NB4 (cell line): ENCODE results near the gene TLR5.
"Not testable (repeated sequence)": the region's sequence is repeated elsewhere in the genome, so short reads cannot be mapped to it uniquely, and the experiment has no call there.

Experiments
- DNase-seq: peaks from one replicate; pipeline ENCODE4 v3.0.0; 2010; ENCODE audit warnings: low read depth
- H3K4me3 ChIP-seq: one replicate; pipeline ENCODE4 v1.5.1; 2011; ENCODE audit warnings: mild to moderate bottlenecking, low read depth, low read length, moderate library complexity
- MYC ChIP-seq: IDR thresholded peaks from 2 replicates; pipeline ENCODE4 v1.6.1; 2011; ENCODE audit warnings: low read depth, low read length
- POLR2A ChIP-seq: IDR thresholded peaks from 2 replicates; pipeline ENCODE4 v1.6.1; 2011; ENCODE audit warnings: mild to moderate bottlenecking; ENCODE audit not compliant: insufficient read length; ENCODE audit errors: extremely low read depth
- TF ChIP-seq, protein P1 (sequence below): IDR thresholded peaks from 2 replicates; pipeline ENCODE4 v1.6.1; 2011; ENCODE audit warnings: low read depth, low read length
- TF ChIP-seq, protein P2 (sequence below): IDR thresholded peaks from one replicate; pipeline ENCODE4 v1.5.1; 2012; ENCODE audit warnings: low read depth, low read length

Gene TLR5

DNA sequence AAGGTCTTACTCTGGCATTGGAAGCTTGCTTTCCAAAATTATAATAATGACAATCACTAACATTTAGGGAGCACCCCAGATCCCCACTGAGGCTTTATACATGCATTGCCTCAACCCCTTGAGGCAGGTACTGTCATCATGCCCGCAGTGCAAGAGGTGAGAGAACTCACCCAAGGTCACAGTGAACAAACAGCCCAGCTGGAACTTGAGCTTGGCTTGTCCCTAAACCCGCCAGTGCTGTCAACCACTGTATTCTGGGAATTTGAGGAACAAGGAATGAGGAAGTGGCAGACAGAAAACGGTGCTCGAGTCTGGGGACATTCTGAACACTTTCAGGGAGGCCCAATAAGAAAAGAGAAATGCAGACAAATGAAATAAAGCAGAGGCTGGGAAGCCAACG lies 34.6 kb upstream of the TLR5 start:
- TF ChIP-seq MYC, result no peak
- H3K4me3 ChIP-seq, result no peak overlapping the region
- peak; percentile 70 for DNase-seq

DNA sequence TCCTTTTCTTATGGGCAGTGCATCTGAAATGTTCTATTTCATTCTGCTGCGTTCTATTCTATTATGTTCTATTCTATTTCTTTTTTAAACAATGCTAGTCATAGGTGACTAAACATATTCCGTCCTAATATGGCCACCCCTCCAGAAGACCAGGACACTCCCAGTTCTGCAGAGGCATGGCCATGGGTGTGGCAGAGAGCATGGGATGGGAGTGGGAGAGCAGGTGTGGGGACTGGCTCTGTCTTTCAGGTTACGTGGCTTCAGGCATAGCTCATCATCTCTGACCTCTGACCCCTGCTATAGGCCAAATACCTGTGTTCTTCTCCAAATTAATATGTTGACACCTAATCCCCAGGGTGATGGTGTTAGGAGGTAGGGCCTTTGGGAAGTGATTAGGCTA lies 33.4 kb upstream of the TLR5 start:
- DNase-seq, result no peak
- TF ChIP-seq POLR2A (no peak), MYC (no peak)
- TF ChIP-seq, protein P1, sequence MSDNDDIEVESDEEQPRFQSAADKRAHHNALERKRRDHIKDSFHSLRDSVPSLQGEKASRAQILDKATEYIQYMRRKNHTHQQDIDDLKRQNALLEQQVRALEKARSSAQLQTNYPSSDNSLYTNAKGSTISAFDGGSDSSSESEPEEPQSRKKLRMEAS, result no peak
- TF ChIP-seq, protein P2, sequence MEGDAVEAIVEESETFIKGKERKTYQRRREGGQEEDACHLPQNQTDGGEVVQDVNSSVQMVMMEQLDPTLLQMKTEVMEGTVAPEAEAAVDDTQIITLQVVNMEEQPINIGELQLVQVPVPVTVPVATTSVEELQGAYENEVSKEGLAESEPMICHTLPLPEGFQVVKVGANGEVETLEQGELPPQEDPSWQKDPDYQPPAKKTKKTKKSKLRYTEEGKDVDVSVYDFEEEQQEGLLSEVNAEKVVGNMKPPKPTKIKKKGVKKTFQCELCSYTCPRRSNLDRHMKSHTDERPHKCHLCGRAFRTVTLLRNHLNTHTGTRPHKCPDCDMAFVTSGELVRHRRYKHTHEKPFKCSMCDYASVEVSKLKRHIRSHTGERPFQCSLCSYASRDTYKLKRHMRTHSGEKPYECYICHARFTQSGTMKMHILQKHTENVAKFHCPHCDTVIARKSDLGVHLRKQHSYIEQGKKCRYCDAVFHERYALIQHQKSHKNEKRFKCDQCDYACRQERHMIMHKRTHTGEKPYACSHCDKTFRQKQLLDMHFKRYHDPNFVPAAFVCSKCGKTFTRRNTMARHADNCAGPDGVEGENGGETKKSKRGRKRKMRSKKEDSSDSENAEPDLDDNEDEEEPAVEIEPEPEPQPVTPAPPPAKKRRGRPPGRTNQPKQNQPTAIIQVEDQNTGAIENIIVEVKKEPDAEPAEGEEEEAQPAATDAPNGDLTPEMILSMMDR, result no peak
- no peak overlapping the region for H3K4me3 ChIP-seq

DNA sequence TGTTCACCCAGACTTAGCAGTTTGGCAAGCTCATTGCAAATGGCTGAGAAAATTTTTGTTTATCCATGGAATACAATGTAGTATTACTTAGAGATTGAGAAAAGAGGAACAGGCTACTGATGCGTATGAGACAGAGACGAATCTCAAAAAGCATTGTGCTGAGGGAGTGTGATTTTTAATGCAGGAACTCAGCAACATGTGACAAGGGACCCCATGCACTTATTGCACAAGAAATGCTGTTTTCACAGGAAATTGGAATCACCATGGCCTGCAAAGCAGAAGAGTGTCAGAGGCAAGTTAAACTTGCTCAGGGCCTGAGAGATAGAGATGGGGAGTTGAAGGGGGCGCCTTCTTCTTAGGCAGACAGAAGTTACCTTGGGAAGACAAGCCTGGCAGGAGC lies 32.6 kb upstream of the TLR5 start:
- TF ChIP-seq MYC (peak; percentile 85), POLR2A (no peak)
- TF ChIP-seq, protein P1, result peak; percentile 92
- TF ChIP-seq, protein P2, result no peak
- peak; percentile 72 for DNase-seq
- H3K4me3 ChIP-seq, result no peak overlapping the region

DNA sequence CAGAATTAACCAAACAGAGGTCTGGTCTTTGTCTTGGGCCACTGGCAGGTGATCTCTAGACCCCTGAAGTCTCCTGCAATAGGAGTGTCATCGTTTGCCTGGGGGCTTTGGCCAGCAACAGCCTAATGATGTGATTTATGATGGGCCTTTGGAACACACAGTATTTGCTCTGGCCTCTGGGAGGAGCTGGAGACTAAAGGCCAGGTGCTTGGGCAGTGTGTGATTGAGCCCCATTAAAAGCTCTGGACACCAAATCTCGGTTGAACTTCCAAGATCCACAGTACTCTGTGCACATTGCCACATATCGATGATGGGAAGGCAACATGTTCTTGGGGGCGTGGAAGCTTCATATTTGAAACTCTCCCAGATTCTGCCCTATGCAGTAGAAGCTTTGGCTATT lies 32.0 kb upstream of the TLR5 start:
- H3K4me3 ChIP-seq, result no peak overlapping the region
- TF ChIP-seq, protein P1, result no peak
- TF ChIP-seq, protein P2, result no peak
- TF ChIP-seq MYC, result no peak
- TF ChIP-seq POLR2A, result no peak
- DNase-seq, result no peak

DNA sequence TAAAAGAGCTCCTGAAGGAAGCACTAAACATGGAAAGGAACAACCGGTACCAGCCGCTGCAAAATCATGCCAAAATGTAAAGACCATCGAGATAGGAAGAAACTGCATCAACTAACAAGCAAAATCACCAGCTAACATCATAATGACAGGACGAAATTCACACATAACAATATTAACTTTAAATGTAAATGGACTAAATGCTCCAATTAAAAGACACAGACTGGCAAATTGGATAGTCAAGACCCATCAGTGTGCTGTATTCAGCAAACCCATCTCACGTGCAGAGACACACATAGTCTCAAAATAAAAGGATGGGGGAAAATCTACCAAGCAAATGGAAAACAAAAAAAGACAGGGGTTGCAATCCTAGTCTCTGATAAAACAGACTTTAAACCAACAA lies 26.4 kb upstream of the TLR5 start:
- not testable (repeated sequence) for DNase-seq, H3K4me3 ChIP-seq

DNA sequence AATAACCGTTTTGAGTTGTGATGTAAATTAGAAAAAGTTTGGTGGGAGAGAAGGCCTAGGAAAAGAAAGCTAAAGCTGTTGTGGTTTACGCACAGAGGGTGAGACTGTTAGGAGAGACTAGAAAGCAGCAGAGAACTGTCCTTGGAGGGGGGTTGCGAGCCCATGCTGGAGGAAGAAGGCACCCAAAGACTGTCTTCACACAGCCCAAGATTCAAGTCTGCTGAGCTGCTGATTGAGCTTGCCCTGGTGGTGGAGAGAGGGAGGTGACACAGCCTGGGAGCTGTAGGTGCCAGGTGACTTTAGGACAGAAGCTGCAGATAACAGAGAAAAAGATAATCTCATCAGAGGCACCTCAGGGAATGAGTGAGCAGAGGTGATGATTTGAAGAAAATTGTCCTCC lies 18.3 kb upstream of the TLR5 start:
- TF ChIP-seq, protein P2, result no peak
- TF ChIP-seq, protein P1, result no peak
- TF ChIP-seq POLR2A (no peak), MYC (no peak)
- no peak for DNase-seq
- H3K4me3 ChIP-seq, result no peak overlapping the region

DNA sequence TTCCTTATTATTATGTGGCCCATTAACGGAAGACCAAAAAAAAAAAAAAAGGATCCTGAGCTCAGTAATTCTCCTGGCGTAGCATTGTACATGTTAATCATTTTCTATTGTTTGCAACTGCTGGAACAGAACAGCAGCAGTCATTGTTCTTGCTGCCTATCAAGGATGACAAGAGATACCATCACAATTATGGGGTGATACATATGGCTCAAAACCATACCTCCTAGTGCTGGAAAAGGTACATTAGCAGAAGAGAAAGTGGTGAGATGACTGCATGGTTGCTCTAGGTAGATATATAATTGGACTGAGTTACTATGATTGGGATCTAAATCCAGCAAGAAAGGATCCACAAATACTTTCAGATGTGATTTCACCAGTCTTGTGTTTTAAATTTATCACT lies 13.3 kb upstream of the TLR5 start:
- no peak for DNase-seq
- no peak for TF ChIP-seq MYC
- TF ChIP-seq, protein P1, result no peak
- TF ChIP-seq POLR2A, result no peak
- TF ChIP-seq, protein P2, result no peak
- H3K4me3 ChIP-seq, result no peak overlapping the region
